Anterior cingulate cortex (tissue), 58 donors: ENCODE results near the gene FAM163B.

Experiments used
- DNase-seq, 58 donors: peaks; one replicate each; lab custom pipeline; 2025; lab: John Stamatoyannopoulos, UW

Gene FAM163B

GRCh38 chr9:133603135-133603927 lies 5.9 kb downstream of the FAM163B start:
- DNase-seq, result no peak

GRCh38 chr9:133602277-133602676 lies 6.9 kb downstream of the FAM163B start:
- DNase-seq, result no peak

DNA sequence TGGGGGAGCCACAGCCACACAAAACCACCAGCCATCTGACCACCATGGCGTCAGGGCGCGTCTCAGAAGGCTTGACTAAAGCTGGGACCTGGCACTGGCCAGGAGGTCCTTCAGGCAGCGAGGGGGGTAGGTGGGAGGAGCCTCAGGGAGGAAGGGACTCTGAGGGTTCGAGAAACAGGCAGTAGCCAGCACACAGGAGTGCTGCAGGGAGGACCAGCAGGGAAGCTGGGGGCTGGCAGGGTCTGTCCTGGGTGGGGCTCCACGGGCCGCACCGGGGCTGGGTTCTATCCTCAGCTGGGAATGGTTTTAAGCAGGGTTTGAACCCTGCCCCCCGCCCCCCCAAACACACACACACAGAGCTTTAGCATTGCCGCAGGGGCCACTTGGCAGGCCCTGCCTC lies 7.4 kb downstream of the FAM163B start:
- DNase-seq, result no peak

DNA sequence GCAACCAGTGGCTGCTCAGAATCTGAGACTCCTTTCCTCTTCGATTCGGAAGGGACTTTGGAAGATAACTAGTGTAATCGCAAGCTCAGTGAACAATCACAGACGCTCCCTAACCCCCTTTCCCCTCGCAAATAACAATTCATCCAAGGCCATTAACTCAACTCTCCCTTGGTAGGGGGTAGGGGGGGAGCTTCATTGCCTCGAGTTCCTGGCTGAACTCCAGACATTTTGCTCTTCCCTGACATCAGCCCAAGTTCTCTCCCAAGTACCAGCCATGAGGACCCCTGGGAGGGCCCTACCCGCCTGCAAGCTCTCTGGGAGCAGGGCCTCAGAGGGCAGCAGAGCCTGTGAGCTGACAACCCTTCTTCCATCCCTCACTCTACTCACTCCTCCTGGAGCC lies 8.4 kb downstream of the FAM163B start:
- no peak for DNase-seq

GRCh38 chr9:133599470-133600173 lies 9.6 kb downstream of the FAM163B start:
- no peak for DNase-seq

- DNase-seq, result no peak
Observed at GRCh38 chr9:133598978-133599377, 10.2 kb downstream of the FAM163B start.

DNA sequence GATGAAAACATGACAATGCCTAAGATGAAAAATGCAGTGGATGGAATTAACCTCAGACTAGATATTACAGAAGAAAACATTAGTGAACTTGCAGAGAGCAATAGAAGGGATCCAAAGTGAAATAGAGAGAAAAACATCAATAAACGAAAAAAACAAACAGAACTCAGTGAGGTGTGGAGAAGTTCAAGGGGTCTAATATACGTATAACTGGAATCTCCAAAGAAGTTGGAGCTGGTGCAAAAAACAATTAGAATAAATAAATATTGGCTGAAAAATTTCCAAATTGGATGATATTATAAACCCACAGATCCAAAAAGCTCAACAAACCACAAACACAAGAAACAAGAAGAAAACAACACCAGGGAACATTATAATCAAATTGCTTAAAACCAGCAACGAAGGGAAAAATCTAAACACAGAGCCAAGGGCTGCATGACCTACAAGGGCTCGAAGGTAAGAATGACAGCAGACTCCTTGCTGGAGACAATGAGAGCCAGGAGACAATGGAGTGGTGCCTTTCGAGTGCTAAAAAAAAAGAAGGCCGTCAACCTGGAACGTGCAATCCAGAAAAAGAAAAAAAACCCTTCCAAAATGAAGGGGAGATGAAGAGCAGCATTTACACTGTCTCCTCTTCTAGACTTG lies 11.8 kb downstream of the FAM163B start:
- DNase-seq, result no peak

DNA sequence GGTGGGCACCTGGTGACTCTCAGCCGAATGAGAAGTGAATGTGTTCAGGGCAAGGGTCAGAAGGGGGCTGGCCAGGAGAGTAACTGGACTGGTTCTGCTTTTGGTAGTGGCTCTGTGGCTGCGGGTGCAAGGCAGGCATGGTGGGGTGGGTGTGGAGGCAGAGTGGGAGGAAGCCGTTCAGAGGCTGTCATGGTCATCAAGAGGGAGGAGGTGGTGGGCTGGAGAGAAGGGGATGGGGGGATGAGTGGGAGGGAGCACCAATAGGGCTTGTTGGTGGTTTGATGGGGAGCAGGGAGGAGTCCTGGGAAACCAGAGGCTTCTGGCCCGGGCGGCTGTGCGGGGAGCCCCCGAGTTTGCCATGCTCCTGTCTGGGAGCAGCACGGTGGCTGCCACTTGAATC lies 13.3 kb downstream of the FAM163B start:
- DNase-seq, result no peak

- no peak for DNase-seq
Observed at GRCh38 chr9:133594310-133594709, 14.9 kb downstream of the FAM163B start.

- no peak for DNase-seq
Observed at GRCh38 chr9:133593587-133594253, 15.5 kb downstream of the FAM163B start.

DNA sequence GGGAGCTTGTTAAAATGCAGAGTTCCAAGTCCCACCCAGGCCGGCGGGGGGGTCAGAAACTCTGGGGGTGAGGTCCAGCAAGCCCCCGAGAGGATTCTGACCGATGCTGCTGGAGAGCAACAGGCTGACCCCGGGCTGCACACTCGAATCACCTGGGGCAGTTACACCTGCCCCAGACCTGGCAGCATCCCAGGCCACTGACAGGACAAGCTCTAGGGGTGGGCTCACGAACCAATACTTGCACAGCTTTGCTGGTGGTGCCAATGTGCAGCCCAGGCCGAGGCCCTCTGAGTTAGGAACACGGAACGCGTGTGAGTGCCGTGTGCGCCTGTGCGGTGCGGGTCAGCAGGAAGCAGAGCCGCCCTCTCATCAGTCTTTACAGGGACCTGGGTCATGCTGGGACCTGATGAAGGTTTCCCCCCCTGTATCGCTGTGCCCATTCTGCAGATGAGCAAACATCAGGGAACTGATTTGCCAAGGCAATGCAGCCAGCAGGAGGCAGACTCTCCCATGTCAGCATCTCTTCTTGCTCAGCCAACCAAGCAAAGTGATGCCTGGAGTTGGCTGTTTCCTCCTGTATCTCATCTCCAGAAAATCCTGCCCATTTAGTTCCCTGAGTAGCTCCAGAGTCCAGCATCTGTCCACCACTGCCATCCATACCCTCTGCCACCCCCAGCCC lies 16.3 kb downstream of the FAM163B start:
- DNase-seq, result no peak

DNA sequence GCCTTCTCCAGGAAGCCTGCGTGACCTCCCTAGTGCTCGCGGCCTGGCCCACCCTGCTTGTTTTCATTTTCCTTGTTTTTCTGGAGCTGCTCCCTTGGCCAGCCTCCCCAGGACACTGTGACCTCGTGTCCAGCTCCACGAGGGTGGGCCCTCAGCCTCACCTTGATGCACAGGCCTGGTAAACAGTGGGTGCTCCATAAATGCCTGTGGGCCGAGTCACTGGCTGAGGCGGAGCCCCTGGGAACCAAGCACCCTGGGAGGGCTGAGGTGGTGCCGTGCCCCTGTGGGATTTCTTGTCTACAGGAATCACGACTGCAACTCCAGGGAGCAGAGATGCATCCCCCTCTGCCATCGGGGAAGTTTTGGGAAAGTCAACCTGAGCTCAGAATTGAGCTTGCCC lies 17.2 kb downstream of the FAM163B start:
- no peak for DNase-seq

- no peak for DNase-seq
Observed at GRCh38 chr9:133591116-133591910, 17.9 kb downstream of the FAM163B start.

GRCh38 chr9:133590231-133590855 lies 18.8 kb downstream of the FAM163B start:
- DNase-seq, result no peak

DNA sequence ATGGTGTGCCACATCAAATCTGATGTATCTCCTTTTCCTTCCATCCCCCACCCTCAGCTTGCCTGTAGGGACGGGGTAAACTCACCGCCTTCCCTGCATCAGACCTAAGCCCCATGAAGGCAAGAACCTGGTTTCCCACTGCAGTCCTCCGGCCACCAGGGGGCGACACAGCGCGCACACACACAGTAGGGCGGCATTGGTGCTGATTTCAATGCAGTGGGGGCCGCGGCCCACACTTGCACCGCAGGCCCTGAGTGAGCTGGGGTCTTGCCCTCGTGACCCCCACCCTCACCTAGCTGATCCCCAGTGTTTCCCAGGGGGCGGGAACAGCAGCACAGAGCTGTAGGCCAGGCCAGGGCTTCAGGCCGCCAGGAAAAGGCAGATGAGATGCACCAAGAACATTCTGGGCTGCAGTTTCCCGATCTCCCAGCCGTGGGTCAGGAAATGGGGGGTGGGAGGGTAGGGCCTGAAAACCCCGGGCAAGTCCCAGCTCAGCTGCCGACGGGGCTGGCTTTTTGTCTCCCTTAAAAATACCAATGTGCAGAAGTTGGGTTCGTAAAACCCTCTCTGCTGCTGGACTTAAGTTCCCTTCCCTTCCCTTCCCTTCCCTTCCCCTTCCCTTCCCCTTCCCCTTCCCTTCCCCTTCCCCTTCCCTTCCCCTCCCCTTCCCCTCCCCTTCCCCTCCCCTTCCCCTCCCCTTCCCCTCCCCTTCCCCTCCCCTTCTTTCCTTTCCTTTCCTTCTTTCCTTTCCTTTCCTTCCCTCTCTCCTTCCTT lies 19.5 kb downstream of the FAM163B start:
- DNase-seq, result no peak

DNA sequence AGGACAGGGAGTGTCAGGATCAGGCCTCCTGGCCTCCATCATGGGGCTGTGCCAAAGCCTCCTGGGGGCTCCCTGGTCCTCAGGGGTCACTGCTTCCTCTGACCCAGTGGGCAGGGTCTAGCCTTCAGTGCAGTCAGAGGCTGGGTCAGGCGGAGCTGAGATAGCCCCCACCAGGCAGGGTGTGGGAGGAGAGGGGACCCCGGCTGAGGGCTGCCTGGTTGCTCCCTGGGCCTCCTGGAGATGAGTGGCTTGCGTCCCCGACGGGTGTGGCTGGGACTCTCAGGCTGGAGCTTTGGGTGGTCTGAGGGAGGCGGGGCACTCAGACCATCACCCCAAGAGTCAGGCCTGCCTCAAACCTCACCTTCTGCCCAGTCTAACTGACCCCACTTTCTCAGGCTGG lies 21.7 kb downstream of the FAM163B start:
- no peak for DNase-seq

- DNase-seq, result no peak
Observed at GRCh38 chr9:133587051-133587450, 22.1 kb downstream of the FAM163B start.
